GM12873 (cell line): ENCODE data around the gene LDLRAD4.

Experiments used
- TF ChIP-seq, protein P1 (sequence below): IDR thresholded peaks from 2 replicates; pipeline ENCODE4 v1.5.1; 2012; ENCODE audit warnings: low read depth, mild to moderate bottlenecking, moderate library complexity, low read length, control low read depth; ENCODE audit not compliant: insufficient read depth; ENCODE audit errors: missing control alignments

Gene LDLRAD4

DNA sequence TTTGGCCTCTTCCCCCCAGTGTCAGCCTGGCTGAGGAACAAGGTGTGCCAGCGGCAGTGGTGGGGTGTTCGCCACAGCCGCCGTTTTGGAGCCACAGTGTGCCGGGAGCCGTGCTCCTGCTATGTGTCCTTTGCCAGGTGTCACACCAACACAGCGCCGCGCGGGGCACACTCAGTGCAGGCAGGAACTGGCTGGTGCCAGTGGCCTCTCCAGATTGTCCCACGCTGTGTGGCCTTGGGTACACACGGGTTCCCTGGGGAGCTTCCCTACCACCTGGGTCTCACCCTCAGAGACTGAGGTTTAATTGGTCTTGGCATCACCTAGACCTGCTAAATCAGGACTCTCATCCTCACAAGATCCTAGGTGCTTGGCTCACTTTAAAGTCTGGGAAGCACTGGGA is 171.6 kb downstream of the LDLRAD4 start:
- TF ChIP-seq, protein P1, sequence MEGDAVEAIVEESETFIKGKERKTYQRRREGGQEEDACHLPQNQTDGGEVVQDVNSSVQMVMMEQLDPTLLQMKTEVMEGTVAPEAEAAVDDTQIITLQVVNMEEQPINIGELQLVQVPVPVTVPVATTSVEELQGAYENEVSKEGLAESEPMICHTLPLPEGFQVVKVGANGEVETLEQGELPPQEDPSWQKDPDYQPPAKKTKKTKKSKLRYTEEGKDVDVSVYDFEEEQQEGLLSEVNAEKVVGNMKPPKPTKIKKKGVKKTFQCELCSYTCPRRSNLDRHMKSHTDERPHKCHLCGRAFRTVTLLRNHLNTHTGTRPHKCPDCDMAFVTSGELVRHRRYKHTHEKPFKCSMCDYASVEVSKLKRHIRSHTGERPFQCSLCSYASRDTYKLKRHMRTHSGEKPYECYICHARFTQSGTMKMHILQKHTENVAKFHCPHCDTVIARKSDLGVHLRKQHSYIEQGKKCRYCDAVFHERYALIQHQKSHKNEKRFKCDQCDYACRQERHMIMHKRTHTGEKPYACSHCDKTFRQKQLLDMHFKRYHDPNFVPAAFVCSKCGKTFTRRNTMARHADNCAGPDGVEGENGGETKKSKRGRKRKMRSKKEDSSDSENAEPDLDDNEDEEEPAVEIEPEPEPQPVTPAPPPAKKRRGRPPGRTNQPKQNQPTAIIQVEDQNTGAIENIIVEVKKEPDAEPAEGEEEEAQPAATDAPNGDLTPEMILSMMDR = no peak

DNA sequence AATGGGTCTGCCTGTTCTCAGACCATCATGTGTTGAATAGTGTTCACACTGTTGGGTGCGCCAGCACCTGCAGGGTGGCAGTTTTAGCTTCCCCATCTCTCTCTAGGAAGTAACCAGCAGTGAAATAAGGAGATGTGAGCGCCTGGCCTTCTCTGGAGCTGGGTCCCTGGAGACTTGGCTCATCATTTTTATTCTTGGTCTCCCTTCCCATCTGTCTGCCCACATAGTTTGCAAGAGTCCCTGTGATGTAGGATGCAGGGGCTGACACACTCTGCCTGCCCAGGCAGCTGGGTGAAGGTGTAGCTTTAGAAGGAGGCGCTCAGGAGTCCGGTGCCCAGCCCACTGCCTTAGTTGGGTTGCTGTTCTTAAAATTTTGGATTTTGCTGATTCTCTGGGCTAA is 172.2 kb downstream of the LDLRAD4 start:
- TF ChIP-seq, protein P1 = no peak

GRCh38 chr18:13392029-13392750 is 173.6 kb downstream of the LDLRAD4 start:
- TF ChIP-seq, protein P1 = no peak

GRCh38 chr18:13392899-13393298 is 174.3 kb downstream of the LDLRAD4 start:
- TF ChIP-seq, protein P1 = no peak

GRCh38 chr18:13393338-13393737 is 174.8 kb downstream of the LDLRAD4 start:
- TF ChIP-seq, protein P1 = no peak

DNA sequence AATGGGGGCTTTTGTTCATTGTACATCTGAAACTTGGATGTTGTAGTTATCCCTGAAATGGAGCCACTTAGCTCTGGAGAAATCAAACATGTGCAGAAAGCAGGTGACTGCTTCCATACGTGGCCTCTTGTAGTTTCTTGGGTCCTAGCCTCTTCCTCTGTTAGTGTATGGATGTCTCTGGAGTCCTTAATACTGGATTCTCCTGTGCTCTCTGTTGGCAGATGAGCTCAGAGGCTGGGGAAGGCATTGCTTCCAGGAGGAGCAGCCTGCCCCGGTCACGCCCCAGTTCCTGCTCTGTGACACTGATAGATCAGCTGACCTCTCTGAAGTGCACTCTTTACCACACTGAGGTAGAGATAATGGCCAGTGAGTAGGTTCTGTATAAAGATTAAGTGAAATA is 176.2 kb downstream of the LDLRAD4 start:
- TF ChIP-seq, protein P1 = no peak

- TF ChIP-seq, protein P1 = no peak
Measured at GRCh38 chr18:13395577-13395976, 177.0 kb downstream of the LDLRAD4 start.
